HG03469 (cell line): ENCODE measurements around the gene CKAP5.
"Not testable (repeated sequence)": the region's sequence is repeated elsewhere in the genome, so short reads cannot be mapped to it uniquely, and the experiment has no call there.

Source experiments
- ATAC-seq: cut with Tn5 transposase; IDR thresholded peaks from one replicate; pipeline ENCODE4 v1.9.1; 2021; ENCODE audit warnings: mild to moderate bottlenecking, moderate library complexity, moderate number of reproducible peaks; ENCODE audit not compliant: unreplicated experiment

The CKAP5 gene

GRCh38 chr11:46855863-46856262 lies 9.8 kb upstream of the CKAP5 start:
- no peak for ATAC-seq

DNA sequence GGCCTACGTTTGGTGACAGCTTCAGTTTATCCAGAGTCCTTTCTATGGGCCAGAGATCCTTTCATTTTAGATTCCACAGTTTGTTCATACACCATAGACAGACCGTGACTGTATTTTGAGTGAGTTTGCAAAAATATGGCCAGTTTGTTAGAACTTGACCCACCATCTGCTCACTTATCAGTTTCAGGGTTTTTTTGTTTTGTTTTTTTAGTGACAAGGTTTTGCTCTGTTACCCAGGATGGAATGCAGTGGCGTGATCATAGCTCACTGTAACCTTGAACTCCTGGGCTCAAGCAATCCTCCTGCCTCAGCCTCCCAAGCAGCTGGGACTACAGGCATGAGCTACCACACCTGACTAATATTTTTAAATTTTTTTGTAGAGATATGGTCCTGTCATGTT lies 9.1 kb upstream of the CKAP5 start:
- ATAC-seq = no peak

DNA sequence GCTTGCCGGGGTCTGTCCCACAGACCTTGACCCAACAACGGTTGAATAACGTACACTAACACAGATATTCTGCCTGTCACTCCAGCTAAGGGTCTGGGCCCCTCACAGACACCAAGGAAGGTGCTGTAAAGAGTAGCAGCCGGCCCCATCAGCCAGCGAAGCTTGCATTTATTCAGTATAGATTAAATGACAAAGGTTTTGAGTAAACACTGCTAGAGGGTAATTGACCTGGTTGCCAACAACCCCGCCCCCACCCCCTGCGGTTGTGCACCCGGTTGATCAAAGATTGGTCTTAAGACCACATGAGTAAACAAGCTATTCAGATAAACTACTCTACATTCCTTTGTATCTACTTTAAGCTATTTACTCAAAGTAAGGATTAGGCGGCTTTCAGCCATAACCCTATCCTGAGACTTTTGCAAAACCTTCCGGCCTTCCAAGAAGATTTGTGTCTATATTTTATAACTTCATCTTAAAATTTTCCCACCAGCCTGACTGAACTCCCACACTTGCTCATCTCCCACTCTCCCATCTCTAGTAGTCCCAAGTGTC lies 4.8 kb upstream of the CKAP5 start:
- no peak for ATAC-seq

DNA sequence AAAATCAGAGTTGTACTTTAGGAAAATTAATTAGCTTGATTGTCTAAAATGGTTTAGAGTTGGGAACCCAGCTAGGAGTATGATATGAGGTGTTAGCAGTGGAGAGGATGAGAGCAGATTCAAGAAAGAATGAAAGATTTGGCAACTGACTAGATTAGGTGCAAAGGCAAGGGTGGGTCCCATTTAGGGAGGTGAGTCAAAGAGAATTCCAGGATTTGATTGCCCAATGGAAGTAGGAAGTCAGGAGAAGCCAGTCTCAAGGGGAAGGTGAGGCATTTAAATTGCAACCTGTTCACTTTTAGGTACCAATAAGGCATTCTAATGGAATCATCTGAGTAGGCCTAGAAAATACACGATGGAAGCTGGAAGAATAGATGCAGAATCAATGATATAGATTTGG lies 3.6 kb upstream of the CKAP5 start:
- no peak for ATAC-seq

- ATAC-seq = no peak
These were observed 390 bp upstream of the CKAP5 start for GRCh38 chr11:46846510-46846830.

GRCh38 chr11:46845440-46845739 lies 690 bp downstream of the CKAP5 start:
- no peak for ATAC-seq

DNA sequence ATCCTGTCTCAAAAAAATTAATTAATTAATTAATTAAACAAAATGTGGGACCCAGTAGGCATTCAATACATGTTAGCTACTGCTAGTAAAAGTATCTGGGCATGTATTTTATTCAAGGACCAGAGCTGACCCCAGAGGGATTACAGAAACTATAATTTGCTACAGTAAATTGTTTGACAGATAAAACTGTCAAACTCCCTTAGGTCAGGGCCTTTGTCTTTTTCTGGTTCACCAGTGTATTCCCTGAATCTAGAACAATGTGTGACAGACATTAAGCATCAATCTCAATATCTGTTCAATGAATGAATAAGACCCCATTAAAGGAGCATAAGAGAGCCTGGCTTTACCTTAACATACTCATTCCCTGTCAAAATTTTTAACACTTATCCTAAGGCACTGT lies 6.0 kb downstream of the CKAP5 start:
- ATAC-seq = no peak

- ATAC-seq = no peak
These were observed 7.6 kb downstream of the CKAP5 start for GRCh38 chr11:46838501-46838900.

GRCh38 chr11:46837860-46838259 lies 8.2 kb downstream of the CKAP5 start:
- ATAC-seq = no peak

DNA sequence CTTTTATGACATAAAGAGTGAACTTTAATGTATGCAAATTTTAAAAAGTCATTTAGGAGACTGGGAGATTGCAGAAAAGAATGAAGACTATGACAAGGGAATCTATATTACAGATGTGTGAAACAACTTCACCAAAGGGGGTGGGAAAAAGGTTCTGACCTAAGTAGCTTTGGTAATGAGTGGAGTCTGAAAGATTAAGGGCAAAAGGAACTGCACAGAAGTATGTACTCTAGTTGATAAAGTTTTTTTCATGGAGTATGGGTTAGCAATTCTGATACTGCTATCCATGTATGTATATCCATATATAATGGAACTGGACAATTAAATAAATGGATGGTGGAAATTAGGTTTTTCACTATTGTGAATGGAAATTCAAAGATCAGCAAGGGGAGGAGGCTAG lies 9.2 kb downstream of the CKAP5 start:
- no peak for ATAC-seq

DNA sequence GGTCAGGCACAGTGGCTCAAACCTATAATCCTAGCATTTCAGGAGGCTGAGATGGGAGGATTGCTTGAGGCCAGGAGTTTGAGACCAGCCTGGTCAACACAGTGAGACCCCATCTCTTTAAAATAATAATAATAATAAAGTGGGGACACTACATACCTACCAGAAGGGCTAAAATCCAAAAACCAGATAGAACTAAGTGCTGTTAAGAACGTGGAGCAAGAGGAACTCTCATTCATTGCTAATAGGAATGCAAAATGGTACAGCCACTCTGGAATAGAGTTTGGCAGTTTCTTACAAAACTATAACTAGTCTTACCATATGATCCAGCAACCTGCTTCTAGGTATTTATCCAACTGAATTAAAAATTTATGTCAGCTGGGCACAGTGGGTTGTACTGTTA lies 9.6 kb downstream of the CKAP5 start:
- ATAC-seq = no peak

DNA sequence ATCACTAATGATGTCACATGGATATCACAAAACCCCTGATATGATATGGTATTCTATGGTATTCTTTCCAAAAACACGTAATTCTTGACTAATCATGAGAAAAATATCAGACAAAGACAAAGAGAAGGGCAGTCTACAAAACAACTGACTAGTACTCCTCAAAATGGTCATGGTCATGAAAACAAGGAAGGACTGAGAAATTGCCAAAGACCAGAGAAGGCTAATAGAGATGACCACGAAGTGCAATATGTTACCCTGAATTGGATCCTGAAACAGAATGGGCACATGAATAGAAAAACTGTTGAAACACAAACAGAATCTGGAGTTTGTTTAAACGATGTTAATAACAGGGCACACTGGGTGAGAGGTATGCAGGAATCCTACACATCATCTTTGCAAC lies 10.2 kb downstream of the CKAP5 start:
- no peak for ATAC-seq

GRCh38 chr11:46834821-46835220 lies 11.3 kb downstream of the CKAP5 start:
- ATAC-seq = no peak

GRCh38 chr11:46832511-46833214 lies 13.4 kb downstream of the CKAP5 start:
- ATAC-seq = no peak

DNA sequence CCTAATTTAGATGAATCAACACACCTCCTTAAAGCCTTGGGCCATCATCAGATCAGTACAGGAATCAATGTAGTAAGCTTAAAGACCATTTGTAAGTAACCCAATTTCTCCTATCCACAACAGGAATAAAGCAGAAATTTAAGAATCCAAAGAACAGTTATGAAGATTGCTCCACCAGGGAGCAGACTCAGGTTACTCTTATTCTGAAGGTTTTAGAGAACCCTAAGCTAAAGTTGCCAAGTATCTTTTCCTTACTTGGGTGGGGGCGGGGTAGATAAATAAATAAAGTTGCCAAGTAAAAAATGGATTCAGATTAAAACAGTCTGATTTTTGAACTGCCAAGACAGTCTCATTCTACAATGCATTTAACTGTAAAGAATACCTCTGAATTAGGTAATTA lies 18.1 kb downstream of the CKAP5 start:
- ATAC-seq = no peak

DNA sequence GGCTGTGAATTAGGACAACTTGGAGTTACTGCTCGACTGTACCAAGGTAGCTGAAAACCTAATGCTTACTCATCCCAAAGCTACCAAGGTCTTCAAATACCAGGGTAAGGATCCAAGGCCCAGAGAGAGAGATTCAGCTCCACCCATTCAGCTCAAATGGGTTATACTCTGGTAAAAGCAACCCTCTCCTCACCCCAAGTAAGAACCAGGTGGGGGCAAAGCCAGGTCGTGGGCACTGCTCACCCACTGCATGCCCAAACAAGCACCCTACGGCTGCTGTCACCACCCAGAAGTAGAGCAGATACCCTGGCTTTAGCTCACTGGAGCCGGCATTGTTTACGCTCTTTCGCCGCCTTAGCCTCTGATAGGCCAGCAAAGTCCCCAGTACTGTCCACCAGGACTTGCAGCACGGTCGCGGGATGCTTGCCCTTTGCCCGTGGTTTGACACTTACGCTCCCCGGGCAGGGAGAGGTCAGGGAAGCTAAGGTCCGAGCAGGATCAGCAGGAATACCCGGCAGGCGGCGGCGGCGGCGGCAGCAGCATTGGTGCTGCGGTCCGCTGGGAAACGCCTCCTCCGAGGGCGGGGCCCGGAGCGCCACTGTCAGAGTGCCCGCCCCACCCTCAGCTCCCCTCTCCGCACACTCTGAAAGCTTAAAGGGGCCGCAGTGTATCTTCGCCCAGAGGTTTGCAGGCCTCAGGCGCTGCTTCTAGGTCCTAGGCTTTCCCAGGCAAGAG lies 19.6 kb downstream of the CKAP5 start:
- peak; percentile 92 for ATAC-seq

DNA sequence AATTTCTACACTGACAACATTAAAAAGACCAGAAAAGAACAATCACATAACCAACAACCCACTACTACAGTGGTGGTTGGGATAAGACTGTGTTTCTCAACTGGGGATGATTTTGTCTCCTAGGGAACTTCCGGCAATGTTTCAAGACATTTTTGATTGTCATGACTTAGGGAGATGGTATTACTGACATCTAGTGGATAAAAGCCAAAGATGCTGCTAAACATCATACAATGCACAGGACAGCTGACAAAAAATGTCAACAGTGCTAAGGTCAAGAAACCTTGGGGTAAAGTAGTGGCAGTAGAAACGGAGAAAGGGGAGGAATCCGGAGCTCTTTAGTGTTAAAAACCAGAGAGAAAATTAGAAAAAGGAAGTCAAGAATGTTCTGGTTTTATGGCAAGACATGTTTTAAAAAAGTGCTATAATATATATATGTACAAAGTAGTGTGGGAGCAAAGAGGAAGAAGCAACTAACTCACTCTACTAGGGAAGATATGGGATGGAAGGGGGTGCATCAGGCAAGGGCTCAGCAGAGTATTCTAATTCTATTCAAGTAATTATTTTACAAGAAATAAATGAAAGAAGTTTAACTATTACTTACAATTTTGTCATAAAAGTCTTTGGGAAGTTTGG lies 37.2 kb downstream of the CKAP5 start:
- ATAC-seq = no peak

- ATAC-seq = no peak
These were observed 44.2 kb downstream of the CKAP5 start for GRCh38 chr11:46801694-46802470.

DNA sequence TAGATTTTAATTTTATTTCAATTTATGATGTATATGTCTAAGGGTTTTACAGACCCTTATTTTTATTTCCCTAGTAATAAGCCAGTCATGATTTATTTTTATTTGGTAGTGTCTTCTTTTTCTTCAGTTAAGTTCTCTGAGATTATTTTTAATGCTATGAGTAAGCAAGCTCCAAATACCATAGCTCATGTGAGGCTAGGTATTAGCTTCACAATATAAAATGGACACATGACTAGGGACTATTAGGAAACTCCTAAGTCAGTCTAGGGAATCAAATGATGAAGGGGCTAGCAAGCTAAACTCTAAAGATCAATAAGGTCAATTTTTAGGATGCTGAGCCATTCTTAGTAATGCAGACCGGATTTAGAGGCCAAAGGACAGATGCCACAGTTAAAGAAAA lies 45.9 kb downstream of the CKAP5 start:
- no peak for ATAC-seq

DNA sequence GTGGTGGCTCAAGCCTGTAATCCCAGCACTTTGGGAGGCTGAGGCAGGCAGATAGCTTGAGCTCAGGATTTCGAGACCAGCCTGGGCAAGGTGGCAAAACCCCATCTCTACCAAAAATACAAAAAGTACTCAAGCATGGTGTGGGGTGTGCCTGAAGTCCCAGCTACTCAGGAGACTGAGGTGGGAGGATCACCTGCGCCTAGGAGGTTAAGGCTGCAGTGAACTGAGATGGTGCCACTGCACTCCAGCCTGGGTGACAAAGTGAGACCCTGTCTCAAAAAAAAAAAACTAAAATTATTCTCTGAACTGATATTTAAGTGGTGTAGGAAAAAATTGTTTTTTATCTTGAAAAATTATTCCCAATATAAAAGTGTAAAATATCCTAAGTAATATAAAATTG lies 46.4 kb downstream of the CKAP5 start:
- not testable (repeated sequence) for ATAC-seq

DNA sequence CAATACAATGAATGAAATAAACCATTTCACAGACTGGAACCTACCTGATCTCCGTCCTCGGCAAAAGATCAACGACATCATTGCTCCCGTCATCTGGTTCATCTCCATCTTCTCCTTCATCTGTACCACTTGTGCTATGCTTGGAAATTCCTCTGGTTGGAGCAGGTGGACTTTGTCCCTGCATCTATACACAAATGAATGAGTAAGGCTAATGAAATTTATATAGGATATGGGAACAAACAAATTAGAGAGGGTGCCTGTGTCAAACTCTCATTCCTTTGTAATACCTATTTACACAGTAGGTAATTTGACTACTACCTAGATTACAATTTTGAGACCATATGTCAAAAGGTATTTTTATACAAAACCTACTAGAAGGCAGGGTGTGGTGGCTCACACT lies 67.7 kb downstream of the CKAP5 start:
- ATAC-seq = no peak
